Fibroblast of villous mesenchyme (primary cell): ENCODE data around the gene ENAH. TPM values are rescaled to one million over a fixed set of nuclear protein-coding genes. Genes with fewer than 3 reads are reported as not detected.

Experiments used
- DNase-seq: peaks from one replicate; pipeline ENCODE4 v3.0.0-alpha.2; 2010; ENCODE audit warnings: low read depth
- H3K4me3 ChIP-seq: 2 replicates; pipeline ENCODE4 v1.5.1; 2011; ENCODE audit warnings: low read depth, mild to moderate bottlenecking, low read length
- total RNA-seq: library from RNA; depleted of rRNA; stranded (reverse); fragments of >200 nt; gene quantifications from 2 replicates; pipeline ENCODE4 v1.2.3, GENCODE V29; 2012
- TF ChIP-seq, protein P1 (sequence below): IDR thresholded peaks from 2 replicates; pipeline ENCODE4 v1.5.1; 2012; ENCODE audit warnings: low read depth, mild to moderate bottlenecking, low read length; ENCODE audit not compliant: insufficient read depth

The ENAH gene
- total RNA-seq, 1 donor: 135 TPM

DNA sequence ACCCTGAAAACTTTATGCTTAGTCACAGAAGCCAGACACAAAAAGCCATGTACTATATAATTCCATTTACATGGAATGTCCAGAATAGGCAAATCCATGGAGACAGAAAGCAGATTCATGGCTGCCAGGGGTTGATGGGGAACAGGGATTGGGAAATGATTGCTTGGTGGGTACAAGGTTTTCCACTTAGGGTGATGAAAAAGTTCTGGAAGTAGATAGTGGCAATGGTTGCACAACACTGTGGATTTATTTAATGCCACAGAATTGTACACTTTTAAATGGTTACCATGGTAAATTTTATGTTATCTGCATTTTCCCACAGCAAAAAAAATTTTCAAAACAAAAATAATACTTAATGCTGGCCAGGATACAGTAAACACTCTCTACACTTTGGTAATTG is 40.6 kb downstream of the ENAH start:
- TF ChIP-seq, protein P1, sequence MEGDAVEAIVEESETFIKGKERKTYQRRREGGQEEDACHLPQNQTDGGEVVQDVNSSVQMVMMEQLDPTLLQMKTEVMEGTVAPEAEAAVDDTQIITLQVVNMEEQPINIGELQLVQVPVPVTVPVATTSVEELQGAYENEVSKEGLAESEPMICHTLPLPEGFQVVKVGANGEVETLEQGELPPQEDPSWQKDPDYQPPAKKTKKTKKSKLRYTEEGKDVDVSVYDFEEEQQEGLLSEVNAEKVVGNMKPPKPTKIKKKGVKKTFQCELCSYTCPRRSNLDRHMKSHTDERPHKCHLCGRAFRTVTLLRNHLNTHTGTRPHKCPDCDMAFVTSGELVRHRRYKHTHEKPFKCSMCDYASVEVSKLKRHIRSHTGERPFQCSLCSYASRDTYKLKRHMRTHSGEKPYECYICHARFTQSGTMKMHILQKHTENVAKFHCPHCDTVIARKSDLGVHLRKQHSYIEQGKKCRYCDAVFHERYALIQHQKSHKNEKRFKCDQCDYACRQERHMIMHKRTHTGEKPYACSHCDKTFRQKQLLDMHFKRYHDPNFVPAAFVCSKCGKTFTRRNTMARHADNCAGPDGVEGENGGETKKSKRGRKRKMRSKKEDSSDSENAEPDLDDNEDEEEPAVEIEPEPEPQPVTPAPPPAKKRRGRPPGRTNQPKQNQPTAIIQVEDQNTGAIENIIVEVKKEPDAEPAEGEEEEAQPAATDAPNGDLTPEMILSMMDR: no peak
- peak; percentile 96 for DNase-seq
- no peak overlapping the region for H3K4me3 ChIP-seq

DNA sequence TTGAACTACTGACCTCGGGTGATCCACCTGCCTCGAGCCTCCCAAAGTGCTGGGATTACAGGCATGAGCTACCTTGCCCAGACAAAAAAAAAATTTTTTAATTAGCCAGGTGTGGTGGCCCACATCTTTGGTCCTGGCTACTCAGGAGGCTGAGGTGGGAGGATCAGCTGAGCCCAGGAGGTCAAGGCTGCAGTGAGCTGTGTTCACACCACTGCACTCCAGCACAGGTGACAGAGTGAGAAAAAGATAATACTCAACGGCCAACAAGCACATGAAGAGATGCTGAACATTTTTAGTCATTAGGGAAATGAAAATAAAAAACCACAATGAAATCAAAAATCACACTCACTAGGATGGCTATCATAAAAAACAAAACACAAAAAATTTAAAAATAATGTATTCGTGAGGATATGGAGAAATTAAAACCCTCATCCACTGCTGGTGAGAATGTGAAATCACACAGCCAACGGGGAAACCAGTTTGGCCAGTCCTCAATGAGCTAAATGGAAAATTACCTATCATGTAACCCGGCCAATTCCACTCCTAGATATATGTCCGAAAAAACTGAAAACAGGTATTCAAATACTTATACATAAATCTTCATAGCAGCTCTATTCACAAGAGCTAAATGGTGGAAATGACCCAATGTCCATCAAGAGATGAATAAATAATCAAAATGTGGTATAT is 41.2 kb downstream of the ENAH start:
- no peak overlapping the region for H3K4me3 ChIP-seq
- TF ChIP-seq, protein P1: no peak
- DNase-seq: no peak

DNA sequence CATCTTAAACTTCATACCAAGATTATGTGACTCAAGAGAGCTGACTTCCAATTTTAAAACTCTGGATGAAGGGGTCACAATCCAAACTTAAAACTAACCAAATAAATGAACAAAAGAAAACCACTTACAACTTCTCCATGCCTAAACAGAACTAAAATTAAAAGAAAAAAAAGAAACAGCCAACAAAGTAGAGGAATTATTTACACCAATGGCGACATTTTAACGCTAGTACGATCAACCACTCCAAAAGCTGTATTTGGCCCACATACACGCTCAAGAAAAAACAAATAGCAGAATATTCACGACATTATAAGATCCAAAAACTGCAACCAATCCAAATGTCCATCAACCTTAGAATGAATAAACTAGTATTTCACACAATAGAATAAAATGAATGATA is 42.4 kb downstream of the ENAH start:
- no peak overlapping the region for H3K4me3 ChIP-seq
- no peak for DNase-seq
- TF ChIP-seq, protein P1: no peak

DNA sequence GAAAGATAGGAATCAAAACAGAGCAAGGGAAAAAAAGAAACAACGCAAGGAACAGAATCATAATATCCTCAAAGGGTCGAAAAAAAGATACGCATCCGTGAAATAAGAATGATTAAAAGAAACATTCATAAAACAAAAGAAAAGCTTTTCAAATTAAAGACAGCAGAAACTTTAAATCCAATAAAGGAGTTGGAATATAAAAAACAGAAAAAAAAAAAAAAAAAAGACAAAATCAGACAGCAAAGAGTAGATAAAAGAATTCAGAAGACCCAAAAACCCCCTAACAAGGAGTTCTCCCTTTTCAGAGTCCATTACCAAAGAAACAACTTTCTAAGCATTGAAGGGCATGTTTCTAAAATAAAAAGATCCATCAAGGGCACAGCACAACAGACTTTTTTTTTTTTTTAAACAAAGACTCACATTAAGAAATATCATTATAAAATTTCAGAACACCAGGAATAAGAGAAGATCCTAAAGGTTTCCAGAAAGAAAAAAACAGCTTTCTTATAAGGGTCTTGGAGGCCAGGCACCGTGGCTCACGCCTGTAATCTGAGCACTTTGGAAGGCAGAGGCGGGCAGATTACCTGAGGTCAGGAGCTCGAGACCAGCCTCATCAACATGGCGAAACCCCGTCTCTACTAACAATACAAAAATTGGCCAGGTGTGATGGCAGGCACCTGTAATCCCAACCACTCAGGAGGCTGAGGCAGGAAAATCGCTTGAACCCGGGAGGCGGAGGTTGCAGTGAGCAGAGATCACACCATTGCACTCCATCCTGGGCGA is 44.7 kb downstream of the ENAH start:
- H3K4me3 ChIP-seq: no peak overlapping the region
- TF ChIP-seq, protein P1: no peak
- no peak for DNase-seq

DNA sequence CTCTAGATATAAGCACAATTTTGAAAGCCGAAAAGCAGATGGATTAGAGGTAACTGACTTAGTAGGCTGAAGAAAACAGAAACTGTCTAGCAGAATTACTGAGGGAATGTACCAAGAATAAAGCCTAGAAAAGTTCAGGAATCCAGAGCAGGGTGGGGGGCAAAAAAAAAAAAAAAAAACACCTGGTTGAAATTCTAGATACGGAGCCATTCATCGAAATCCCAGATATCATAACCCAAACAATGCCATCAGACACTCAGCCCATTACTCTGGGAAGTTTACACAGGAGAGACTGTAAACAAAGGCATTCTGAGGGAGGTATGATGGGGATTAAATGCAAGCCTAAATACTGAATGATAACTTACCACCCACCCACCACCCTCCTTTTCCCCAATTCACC is 45.6 kb downstream of the ENAH start:
- TF ChIP-seq, protein P1: no peak

DNA sequence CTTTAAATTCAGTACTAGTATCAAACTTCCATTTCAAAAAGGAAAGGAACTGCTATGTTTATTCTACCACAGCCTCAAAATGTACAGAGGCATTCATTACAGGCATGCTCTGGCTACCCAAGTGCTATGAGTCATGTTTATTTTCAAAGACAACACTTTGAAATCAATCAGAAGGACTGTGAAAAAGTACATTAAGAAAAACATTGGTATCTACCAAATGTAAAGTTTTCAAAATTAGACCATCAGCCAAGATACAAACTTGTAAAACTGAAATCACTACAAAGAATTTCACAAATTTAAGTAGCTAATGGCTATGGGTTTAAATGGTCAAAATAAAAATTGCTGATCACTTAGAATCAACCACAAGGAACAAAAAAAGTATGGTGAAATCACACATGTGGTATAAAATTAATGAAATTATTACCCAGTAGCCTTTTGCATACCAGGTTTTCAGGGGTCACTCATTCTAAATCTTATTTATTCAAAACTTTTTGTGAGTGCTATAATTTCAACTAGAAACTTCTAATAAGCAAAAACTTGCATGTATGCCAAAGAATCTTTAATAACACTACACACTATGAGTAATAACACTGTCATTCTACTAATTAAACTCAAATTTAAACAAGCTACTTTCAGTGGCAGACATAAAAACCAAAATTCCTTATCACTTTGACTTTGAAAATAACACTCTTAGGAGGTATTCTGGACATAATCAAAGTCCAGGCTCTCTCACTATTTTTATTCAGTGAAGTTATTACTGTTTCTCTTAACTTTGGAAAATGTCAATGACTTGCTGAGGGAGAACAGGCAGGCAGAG is 49.2 kb downstream of the ENAH start:
- H3K4me3 ChIP-seq: no peak overlapping the region
- TF ChIP-seq, protein P1: no peak
- peak; percentile 83 for DNase-seq

More for the DNA sequence above, 45.6 kb downstream of the ENAH start:
- DNase-seq: peak; percentile 23
- no peak overlapping the region for H3K4me3 ChIP-seq
